ENCODE results near the gene ANKMY1. TPM values are rescaled to one million over a fixed set of nuclear protein-coding genes. Genes with fewer than 3 reads are reported as not detected.
A peak's percentile ranks its signal among the peaks of the same experiment; 100 is the strongest.

ANKMY1 gene
- polyA plus RNA-seq, 12 donors: 6.0 to 14.1 (median 8.3) TPM; not detected in 1

- no peak for DNase-seq
These were observed 120.9 kb downstream of the ANKMY1 start for GRCh38 chr2:240436683-240437550.

DNA sequence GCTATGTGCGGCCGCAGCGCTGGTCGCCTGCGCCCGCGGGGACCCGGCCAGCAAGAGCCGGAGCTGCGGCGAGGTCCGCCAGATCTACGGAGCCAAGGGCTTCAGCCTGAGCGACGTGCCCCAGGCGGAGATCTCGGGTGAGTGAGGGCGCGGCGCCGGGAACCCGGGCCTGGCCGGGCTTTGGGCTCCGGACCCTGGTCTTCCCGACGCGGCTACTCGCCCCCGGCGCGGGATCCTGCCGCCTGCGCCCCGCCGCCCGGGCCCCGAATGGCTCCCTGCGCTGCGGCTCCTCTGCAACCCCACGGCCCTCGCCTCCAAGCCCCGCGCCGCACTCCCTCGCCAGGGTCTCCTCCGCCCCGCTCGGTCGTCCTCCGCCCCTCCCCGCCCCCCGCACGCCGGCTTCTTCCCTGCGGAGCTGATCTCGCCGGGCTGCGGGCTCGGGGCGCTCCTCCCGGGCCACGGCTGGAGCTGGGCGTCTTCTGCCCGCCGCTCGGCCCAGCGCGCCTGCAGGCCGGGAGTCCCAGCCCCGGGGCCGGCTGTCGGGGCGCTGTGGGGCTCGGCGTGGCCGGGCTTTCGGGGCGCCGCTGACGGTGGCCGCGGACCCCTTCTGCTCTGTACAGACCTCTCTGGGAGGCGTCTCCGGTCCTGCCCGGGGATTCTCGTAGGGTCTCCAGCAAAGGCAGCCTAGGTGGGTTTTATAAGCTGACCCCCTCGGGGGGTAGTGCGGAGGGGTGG is 121.7 kb downstream of the ANKMY1 start:
- DNase-seq: no peak

DNA sequence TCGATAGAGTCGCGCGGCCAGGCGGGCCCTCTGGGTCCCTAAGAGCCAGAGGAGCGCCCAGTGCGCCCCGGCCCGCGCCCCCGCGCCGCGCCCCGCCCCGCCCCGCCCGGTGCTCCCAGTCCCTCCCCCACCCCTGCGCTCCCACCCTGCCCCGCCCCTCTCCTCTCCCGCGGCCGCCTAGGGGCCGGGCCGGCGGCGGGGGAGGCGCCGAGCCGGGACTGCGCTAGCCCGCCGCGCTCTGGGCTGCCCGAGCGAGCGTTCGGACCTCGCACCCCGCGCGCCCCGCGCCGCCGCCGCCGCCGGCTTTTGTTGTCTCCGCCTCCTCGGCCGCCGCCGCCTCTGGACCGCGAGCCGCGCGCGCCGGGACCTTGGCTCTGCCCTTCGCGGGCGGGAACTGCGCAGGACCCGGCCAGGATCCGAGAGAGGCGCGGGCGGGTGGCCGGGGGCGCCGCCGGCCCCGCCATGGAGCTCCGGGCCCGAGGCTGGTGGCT is 122.3 kb downstream of the ANKMY1 start, which contains the start of gene GPC1:
Gene GPC1 (plus strand): TSS at position 207 of the 491 bp plus-strand sequence. CDS start 256 bp downstream, at position 463.
- DNase-seq: no peak

DNA sequence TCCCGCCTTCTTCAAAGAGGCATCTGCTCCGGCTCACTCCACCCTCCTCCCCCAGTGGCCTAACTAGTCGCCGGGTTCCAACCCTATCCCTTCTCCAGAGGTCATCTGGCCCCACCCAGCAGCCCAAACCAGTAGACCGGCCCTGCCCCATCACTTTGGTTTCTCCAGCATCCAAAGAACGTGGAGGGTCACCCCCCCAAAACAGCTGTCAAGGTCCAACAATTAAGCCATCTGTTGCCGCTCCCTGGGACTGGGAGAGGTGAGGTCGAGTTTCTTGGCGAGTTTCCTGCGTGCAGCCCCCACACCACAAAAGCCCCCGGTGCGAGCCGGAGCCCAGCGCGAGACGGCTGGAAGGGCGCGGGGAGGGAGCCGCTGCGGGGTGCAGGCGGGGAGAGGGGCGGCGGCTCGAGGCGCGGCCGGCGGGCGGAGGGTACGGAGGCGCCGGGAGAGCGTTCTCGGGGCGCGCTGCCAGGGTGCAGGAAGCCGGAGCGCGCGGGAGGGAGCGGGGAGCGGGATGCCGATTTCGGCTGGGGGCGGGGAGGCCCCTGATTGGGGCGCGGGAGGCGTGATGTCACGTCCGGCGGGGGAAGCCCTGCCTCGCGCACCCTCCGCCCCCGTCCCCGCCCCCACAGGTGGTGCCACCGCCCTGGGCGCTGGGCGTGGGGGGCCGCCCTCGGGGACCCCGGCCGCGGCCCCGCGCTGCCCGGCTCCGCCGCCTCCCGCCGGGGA is 122.9 kb downstream of the ANKMY1 start:
- DNase-seq: peak; percentile 83

GRCh38 chr2:240433973-240434727 is 123.6 kb downstream of the ANKMY1 start:
- DNase-seq: no peak

DNA sequence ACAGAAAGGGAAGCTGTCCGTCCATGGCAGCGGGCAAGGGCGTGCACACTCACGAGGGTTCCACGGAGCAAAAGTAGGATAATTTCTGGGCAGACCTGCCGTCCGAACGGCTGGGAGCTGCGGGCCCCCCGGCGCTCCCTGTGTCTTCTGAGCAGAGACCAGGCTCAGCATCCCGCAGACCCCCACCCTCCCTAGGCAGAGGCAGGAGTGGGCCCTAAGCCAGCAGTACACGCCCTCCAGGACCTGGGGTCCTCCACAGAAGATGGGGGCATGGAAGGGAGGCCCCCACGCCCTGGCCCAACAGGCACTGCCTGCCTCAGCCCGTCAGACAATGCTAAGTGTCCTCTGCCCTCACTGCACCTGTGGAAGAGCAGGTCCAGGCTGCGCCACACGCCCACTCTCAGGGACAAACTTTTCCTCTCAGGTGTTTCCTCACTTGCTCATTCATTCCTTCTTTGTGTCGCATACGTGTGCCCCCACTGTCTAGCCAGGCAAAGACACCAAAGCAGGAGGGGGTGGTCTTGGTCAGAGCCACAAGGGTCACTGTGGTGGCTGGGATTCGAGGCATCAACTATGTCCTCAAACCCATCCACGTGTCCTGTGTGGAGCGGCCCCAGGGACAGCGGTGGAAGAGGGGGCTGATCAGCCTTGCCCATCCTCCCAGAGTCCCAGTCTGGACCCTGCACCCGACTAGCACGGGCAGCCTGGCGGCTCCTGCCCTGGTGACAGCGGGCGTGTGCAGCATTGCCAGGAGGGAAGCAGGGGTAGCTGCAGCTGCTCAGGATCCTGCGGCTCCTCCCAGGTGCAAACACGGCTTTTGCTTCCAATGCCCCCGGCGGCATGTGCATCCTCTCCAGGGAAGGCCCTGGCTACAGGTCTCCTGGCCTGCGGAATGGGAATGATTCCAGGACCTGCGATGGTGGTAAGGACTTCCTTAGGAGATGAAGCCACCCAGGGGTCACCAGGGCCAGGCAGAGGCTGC is 124.7 kb downstream of the ANKMY1 start:
- DNase-seq: no peak

- DNase-seq: no peak
These were observed 125.4 kb downstream of the ANKMY1 start for GRCh38 chr2:240432430-240432819.

- DNase-seq: no peak
These were observed 125.9 kb downstream of the ANKMY1 start for GRCh38 chr2:240431661-240432424.

GRCh38 chr2:240431271-240431660 is 126.5 kb downstream of the ANKMY1 start:
- no peak for DNase-seq

GRCh38 chr2:240430595-240430994 is 127.2 kb downstream of the ANKMY1 start:
- no peak for DNase-seq

DNA sequence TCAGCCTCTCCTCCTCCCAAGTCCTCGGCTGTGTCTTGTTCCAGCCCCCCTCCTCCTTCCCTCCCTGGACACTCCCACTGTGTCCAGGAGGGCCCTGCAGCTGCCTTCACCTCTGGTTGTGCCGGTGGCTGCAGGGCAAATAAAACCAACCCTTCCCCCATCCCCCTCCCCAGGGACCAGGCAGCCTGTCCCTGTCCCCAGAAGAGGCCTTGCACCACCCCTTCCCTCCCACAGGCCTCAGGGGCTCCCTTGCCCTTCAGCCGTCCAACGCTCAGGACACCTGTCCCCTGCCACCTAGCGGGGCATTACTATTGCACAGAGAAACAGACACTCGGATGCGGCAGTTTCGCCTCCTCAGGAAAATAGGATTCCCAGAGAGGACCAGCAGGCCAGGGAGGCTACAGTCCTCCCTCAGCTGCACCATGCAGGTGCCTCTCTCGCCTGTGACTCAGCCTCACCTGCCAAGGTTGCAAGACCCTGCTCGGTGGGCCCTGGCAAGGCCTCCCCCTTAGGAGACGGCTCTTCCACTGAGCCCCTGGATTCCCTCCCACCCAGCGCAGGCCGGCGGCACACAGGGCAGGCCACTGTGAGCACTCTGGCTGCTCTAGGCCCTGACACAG is 127.8 kb downstream of the ANKMY1 start:
- no peak for DNase-seq

Other genes starting within 250 kb of the ANKMY1 start
- gene GPC1, start 122.3 kb downstream of the ANKMY1 start, polyA plus RNA-seq (ENCODE audit: insufficient read length in 12 of 12): 100 to 1,000 TPM in 3 of 12 donors, 10 to 100 TPM in 8, not detected in 1; 67.3 to 145 (median 81.0) TPM
- gene DUSP28, start 2.4 kb upstream of the ANKMY1 start, polyA plus RNA-seq (ENCODE audit: insufficient read length in 12 of 12): 10 to 100 TPM in 8 of 12 donors, 1 to 10 TPM in 3, not detected in 1; 9.1 to 14.3 (median 12.6) TPM
- gene RNPEPL1, start 10.5 kb upstream of the ANKMY1 start, polyA plus RNA-seq (ENCODE audit: insufficient read length in 12 of 12): 10 to 100 TPM in 11 of 12 donors, not detected in 1; 22.4 to 44.5 (median 23.3) TPM
- 10 to 100 TPM in 11 of 12 donors, not detected in 1; 11.9 to 23.8 (median 15.1) TPM for gene CAPN10, start 28.7 kb upstream of the ANKMY1 start, polyA plus RNA-seq (ENCODE audit: insufficient read length in 12 of 12)
- 10 to 100 TPM in 1 of 12 donors, 1 to 10 TPM in 8, under 1 TPM in 2, not detected in 1; 0.62 to 17.6 (median 1.8) TPM for gene GPR35, start 67.5 kb upstream of the ANKMY1 start, polyA plus RNA-seq (ENCODE audit: insufficient read length in 12 of 12)
- 1 to 10 TPM in 6 of 12 donors, under 1 TPM in 4, not detected in 2; 0.64 to 7.6 (median 1.2) TPM for gene AQP12B, start 124.9 kb upstream of the ANKMY1 start, polyA plus RNA-seq (ENCODE audit: insufficient read length in 12 of 12)
- 10 to 100 TPM in 1 of 12 donors, under 1 TPM in 4, not detected in 7; 0.35 to 23.0 (median 0.86) TPM for gene AQP12A, start 133.9 kb upstream of the ANKMY1 start, polyA plus RNA-seq (ENCODE audit: insufficient read length in 12 of 12)